GM12891 (cell line): ENCODE data around the gene PSEN2.

Source experiments
- POLR2A ChIP-seq: IDR thresholded peaks from 2 replicates; pipeline ENCODE4 v1.6.1; 2011; ENCODE audit warnings: low read depth, low read length, control low read depth
- TAF1 ChIP-seq: IDR thresholded peaks from 2 replicates; pipeline ENCODE4 v1.6.1; 2011; ENCODE audit warnings: low read depth, low read length, control low read depth

DNA sequence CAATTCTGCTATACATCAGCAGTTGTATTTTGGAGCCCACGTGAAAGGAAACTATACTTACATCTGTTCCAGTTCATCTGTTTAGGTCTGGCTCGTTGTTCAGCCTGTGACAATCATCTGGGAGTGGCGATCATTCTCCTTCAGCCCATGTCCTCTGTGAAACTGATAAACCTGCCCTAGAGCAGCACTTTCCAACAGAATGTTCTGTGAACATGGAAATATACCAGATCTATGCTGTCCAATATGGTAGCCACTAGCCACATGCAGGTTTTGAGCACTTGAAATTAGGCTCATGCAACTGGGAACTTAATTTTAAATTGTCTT lies 45.2 kb downstream of the PSEN2 start:
- TF ChIP-seq POLR2A = no peak
- no peak for TF ChIP-seq TAF1
